Measurements from ENCODE around the gene UGCG. TPM values are rescaled to one million over a fixed set of nuclear protein-coding genes. Genes with fewer than 3 reads are reported as not detected.

Gene UGCG
- 26.9 TPM for polyA plus RNA-seq (2013, experiment 1 of 2)
- 26.0 TPM for polyA plus RNA-seq (2013, experiment 2 of 2)

DNA sequence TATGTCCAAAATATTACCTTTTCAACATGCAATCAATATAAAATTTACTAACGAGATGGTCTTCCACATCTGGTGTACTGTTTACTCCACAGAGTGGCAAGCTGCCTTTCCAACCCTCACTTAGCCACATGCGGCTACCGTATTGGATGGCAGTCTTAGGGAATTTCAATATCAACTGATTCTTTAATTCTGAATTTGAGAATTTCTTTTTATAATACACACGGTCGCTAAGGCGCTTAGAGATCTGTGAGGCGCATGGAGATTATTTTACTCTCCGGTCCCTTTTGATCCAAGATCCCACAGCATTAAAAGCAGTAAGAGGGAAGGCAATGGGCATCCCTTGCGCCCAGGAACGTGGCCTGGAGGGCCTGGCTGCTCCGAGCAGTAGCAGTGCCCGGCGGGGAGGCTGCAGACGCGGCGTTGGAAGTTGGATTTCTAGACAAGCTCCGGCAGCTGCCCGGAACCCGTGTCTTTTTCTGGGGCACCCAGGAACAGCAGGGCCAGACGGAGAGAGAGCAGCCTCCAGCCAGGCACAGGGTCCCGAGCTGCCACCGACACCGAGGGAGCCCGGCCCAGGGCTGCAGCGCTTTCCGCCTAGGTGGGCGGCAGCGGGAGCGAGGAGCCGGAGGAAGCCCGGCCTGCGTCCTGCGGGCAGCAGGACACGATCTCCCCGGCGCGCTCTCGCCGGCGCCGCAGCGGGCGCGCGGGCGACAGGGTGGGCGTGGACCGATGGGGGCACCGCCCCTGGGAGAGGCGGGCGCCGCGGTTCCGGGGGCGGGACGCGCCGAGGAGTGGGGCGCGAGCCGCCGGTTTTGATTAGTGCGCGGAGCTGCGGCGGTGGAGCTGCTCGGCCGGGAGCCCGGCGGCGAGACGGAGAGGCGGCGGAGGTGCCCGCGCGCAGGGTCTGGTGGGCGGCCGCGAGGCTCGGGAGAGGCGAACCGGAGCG lies at the start of gene UGCG:
UGCG (plus strand) TSS at position 819 of the 946 bp plus-strand sequence. CDS start 402 bp downstream, outside the sequence.
- peak within 1 kb of the TSS; percentile 94 for H3K56ac ChIP-seq (ENCODE audit: low read length)

DNA sequence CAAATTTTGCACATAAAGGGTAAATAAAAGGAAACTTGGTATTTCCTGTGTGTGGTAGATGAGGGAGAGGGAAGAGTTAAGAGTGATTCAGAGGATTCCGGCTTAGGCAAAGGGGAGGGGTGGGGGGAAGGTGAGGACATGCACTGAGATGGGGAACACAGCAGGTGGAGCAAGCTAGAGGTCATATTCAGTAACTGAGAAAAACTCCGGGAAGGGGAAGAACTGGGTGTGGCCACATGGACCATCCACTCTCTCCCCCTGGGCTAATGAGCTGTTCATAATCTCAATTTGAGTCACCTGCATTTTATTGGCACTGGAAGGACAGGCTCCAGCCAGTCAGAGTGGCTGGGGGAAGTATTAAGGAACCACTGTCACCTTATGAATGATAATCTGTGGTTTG lies 45.1 kb upstream of the UGCG start:
- DNase-seq, result no peak
- no peaks in the 10 kb centered on the region for H3K36me3 ChIP-seq (ENCODE audit: control insufficient read depth, insufficient read depth, low read length)
- no peak overlapping the region for H3K4me2 ChIP-seq (ENCODE audit: low read length)

More for the DNA sequence above, at the start of gene UGCG:
- Histone ChIP-seq H3K27ac (ENCODE audit: low read depth, low read length) (peak within 1 kb of the TSS; percentile 93), H3K4me2 (ENCODE audit: low read length) (peak within 1 kb of the TSS; percentile 98), H3K9ac (ENCODE audit: low read length) (peak within 1 kb of the TSS; percentile 90), H2BK120ac (ENCODE audit: low read depth, low read length) (no peak within 1 kb of the TSS), H3K36me3 (ENCODE audit: control insufficient read depth, insufficient read depth, low read length) (no peaks in the 10 kb centered on the region), H3K79me2 (ENCODE audit: control insufficient read depth, insufficient read depth, low read length) (peaks cover 31% of the 10 kb centered on the region), H3K18ac (ENCODE audit: low read length) (peak within 1 kb of the TSS; percentile 93), H2BK5ac (ENCODE audit: low read length) (peak within 1 kb of the TSS; percentile 52), H3K4me3 (ENCODE audit: low read length) (peak within 1 kb of the TSS; percentile 92), H4K8ac (ENCODE audit: low read depth, low read length) (no peak within 1 kb of the TSS), H4K5ac (ENCODE audit: low read length) (no peak within 1 kb of the TSS), H3K23ac (ENCODE audit: low read length) (peak within 1 kb of the TSS; percentile 80), H3K79me1 (ENCODE audit: low read length) (peaks cover 7% of the 10 kb centered on the region), H2BK15ac (replicated peaks; ENCODE audit: low read depth) (no peak within 1 kb of the TSS), H3K4me1 (ENCODE audit: control insufficient read depth, low read depth, low read length) (peaks cover 2% of the 10 kb centered on the region), H2AK5ac (ENCODE audit: low read length) (no peak within 1 kb of the TSS), H3K4ac (ENCODE audit: low read depth, low read length) (peak within 1 kb of the TSS; percentile 79), H3K27me3 (ENCODE audit: insufficient read depth, low read length, poor library complexity) (no peaks in the 10 kb centered on the region)
- no CpG with 5 or more reads among the region's 84 CpGs for WGBS (ENCODE audit: extremely low coverage, insufficient coverage, low lambda C conversion rate)
- DNase-seq, result peak; percentile 94

DNA sequence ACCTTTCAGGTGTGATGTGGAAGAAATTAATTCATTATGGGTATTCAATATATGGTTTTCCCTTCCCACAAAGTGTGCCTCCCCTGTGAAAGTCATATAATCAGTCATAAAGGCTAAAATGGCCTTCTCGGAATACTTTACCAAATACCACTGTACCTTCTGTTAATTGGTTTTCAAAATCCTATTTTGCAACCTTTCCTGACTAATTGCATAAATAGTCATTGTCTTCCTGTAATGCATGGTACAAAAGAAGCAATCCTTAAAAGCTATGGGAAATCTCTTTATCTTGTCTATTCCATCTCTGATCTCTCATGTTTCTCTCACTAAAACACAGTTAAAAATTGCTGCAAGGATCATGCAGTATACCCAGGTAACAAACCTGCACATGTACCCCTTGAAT lies 44.3 kb upstream of the UGCG start:
- Histone ChIP-seq H4K8ac (ENCODE audit: low read depth, low read length) (no peak overlapping the region), H2BK5ac (ENCODE audit: low read length) (no peak overlapping the region), H3K79me1 (ENCODE audit: low read length) (no peaks in the 10 kb centered on the region), H3K56ac (ENCODE audit: low read length) (no peak overlapping the region), H4K5ac (ENCODE audit: low read length) (no peak overlapping the region), H3K18ac (ENCODE audit: low read length) (no peak overlapping the region), H3K4me2 (ENCODE audit: low read length) (no peak overlapping the region), H3K36me3 (ENCODE audit: control insufficient read depth, insufficient read depth, low read length) (no peaks in the 10 kb centered on the region), H2BK15ac (replicated peaks; ENCODE audit: low read depth) (no peak overlapping the region), H3K23ac (ENCODE audit: low read length) (no peak overlapping the region), H2BK120ac (ENCODE audit: low read depth, low read length) (no peak overlapping the region), H3K4me1 (ENCODE audit: control insufficient read depth, low read depth, low read length) (no peaks in the 10 kb centered on the region), H3K27me3 (ENCODE audit: insufficient read depth, low read length, poor library complexity) (no peaks in the 10 kb centered on the region), H3K9ac (ENCODE audit: low read length) (no peak overlapping the region), H3K27ac (ENCODE audit: low read depth, low read length) (no peak overlapping the region), H3K4me3 (ENCODE audit: low read length) (no peak overlapping the region), H3K4ac (ENCODE audit: low read depth, low read length) (no peak overlapping the region), H3K79me2 (ENCODE audit: control insufficient read depth, insufficient read depth, low read length) (no peaks in the 10 kb centered on the region), H2AK5ac (ENCODE audit: low read length) (no peak overlapping the region)
- WGBS (ENCODE audit: extremely low coverage, insufficient coverage, low lambda C conversion rate), result no CpG with 5 or more reads among the region's 1 CpG
- no peak for DNase-seq

More for the DNA sequence above, 45.1 kb upstream of the UGCG start:
- Histone ChIP-seq H3K4me1 (ENCODE audit: control insufficient read depth, low read depth, low read length) (no peaks in the 10 kb centered on the region), H3K79me2 (ENCODE audit: control insufficient read depth, insufficient read depth, low read length) (no peaks in the 10 kb centered on the region), H2BK15ac (replicated peaks; ENCODE audit: low read depth) (no peak overlapping the region), H2AK5ac (ENCODE audit: low read length) (no peak overlapping the region), H3K27me3 (ENCODE audit: insufficient read depth, low read length, poor library complexity) (no peaks in the 10 kb centered on the region), H3K18ac (ENCODE audit: low read length) (no peak overlapping the region), H2BK120ac (ENCODE audit: low read depth, low read length) (no peak overlapping the region), H3K4ac (ENCODE audit: low read depth, low read length) (no peak overlapping the region), H3K56ac (ENCODE audit: low read length) (no peak overlapping the region), H4K5ac (ENCODE audit: low read length) (no peak overlapping the region), H2BK5ac (ENCODE audit: low read length) (no peak overlapping the region), H3K79me1 (ENCODE audit: low read length) (no peaks in the 10 kb centered on the region), H3K23ac (ENCODE audit: low read length) (no peak overlapping the region), H3K4me3 (ENCODE audit: low read length) (no peak overlapping the region), H3K9ac (ENCODE audit: low read length) (no peak overlapping the region), H3K27ac (ENCODE audit: low read depth, low read length) (no peak overlapping the region), H4K8ac (ENCODE audit: low read depth, low read length) (no peak overlapping the region)
- WGBS (ENCODE audit: extremely low coverage, insufficient coverage, low lambda C conversion rate), result no CpG with 5 or more reads among the region's 2 CpGs

DNA sequence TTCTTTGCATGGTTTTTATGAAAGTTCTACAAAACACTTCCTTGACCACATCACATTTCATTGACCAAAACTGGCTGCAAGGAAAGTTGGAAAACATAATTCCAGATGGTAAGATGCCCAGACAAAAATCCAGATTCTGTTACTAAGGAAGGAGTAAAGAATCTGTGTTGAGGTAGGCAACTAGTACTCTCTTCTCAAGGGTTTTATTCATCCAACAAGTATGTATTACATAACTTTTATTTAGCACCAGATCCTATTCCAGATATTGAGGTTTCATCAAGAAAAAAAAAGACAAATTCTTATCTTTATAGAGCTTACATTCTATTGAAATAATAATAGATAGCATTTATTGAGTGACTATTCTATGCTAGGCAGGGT lies 43.2 kb upstream of the UGCG start:
- Histone ChIP-seq H3K4me3 (ENCODE audit: low read length) (no peak overlapping the region), H3K23ac (ENCODE audit: low read length) (no peak overlapping the region), H4K8ac (ENCODE audit: low read depth, low read length) (no peak overlapping the region), H4K5ac (ENCODE audit: low read length) (no peak overlapping the region), H2BK5ac (ENCODE audit: low read length) (no peak overlapping the region), H3K79me1 (ENCODE audit: low read length) (no peaks in the 10 kb centered on the region), H3K27me3 (ENCODE audit: insufficient read depth, low read length, poor library complexity) (no peaks in the 10 kb centered on the region), H2AK5ac (ENCODE audit: low read length) (no peak overlapping the region), H2BK120ac (ENCODE audit: low read depth, low read length) (no peak overlapping the region), H3K9ac (ENCODE audit: low read length) (no peak overlapping the region), H3K4me2 (ENCODE audit: low read length) (no peak overlapping the region), H3K36me3 (ENCODE audit: control insufficient read depth, insufficient read depth, low read length) (no peaks in the 10 kb centered on the region), H3K56ac (ENCODE audit: low read length) (no peak overlapping the region), H3K4me1 (ENCODE audit: control insufficient read depth, low read depth, low read length) (no peaks in the 10 kb centered on the region), H2BK15ac (replicated peaks; ENCODE audit: low read depth) (no peak overlapping the region), H3K18ac (ENCODE audit: low read length) (no peak overlapping the region), H3K79me2 (ENCODE audit: control insufficient read depth, insufficient read depth, low read length) (no peaks in the 10 kb centered on the region), H3K27ac (ENCODE audit: low read depth, low read length) (no peak overlapping the region), H3K4ac (ENCODE audit: low read depth, low read length) (no peak overlapping the region)
- no peak for DNase-seq

DNA sequence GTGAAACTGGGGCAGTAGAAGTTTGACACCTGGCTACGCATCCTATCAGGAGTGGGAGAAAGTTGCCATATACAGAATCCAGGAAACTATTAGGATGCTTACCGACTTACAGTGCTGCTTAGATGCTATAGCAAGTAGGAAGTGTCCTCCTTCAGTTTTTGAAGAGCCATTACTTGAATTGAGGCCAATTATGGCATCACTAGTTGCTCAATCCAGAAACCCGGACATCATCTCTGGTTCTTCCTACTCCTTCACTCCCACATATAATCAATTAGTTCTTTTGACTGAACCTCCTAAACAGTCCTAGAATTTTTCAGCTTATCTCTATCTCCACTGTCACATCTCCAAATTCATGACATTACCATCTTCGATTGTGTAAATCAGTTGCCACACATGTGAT lies 41.8 kb upstream of the UGCG start:
- Histone ChIP-seq H3K36me3 (ENCODE audit: control insufficient read depth, insufficient read depth, low read length) (no peaks in the 10 kb centered on the region), H3K4me1 (ENCODE audit: control insufficient read depth, low read depth, low read length) (no peaks in the 10 kb centered on the region), H2BK5ac (ENCODE audit: low read length) (no peak overlapping the region), H3K18ac (ENCODE audit: low read length) (no peak overlapping the region), H3K79me1 (ENCODE audit: low read length) (no peaks in the 10 kb centered on the region), H3K23ac (ENCODE audit: low read length) (no peak overlapping the region), H2BK15ac (replicated peaks; ENCODE audit: low read depth) (no peak overlapping the region), H3K27me3 (ENCODE audit: insufficient read depth, low read length, poor library complexity) (no peaks in the 10 kb centered on the region), H4K8ac (ENCODE audit: low read depth, low read length) (no peak overlapping the region), H2AK5ac (ENCODE audit: low read length) (no peak overlapping the region), H3K79me2 (ENCODE audit: control insufficient read depth, insufficient read depth, low read length) (no peaks in the 10 kb centered on the region), H3K9ac (ENCODE audit: low read length) (no peak overlapping the region), H4K5ac (ENCODE audit: low read length) (no peak overlapping the region), H3K4ac (ENCODE audit: low read depth, low read length) (no peak overlapping the region), H2BK120ac (ENCODE audit: low read depth, low read length) (no peak overlapping the region), H3K27ac (ENCODE audit: low read depth, low read length) (no peak overlapping the region), H3K56ac (ENCODE audit: low read length) (no peak overlapping the region), H3K4me3 (ENCODE audit: low read length) (no peak overlapping the region), H3K4me2 (ENCODE audit: low read length) (no peak overlapping the region)
- no CpG with 5 or more reads among the region's 4 CpGs for WGBS (ENCODE audit: extremely low coverage, insufficient coverage, low lambda C conversion rate)
- DNase-seq, result no peak

All from mesendoderm (in vitro differentiated cells).